Immature natural killer cell (primary cell): ENCODE results near the gene IZUMO2. TPM values are rescaled to one million over a fixed set of nuclear protein-coding genes. Genes with fewer than 3 reads are reported as not detected.
A peak's percentile ranks its signal among the peaks of the same experiment; 100 is the strongest.
"Not testable (repeated sequence)": the region's sequence is repeated elsewhere in the genome, so short reads cannot be mapped to it uniquely, and the experiment has no call there.

Experiments used
- DNase-seq, 3 donors: peaks; one replicate each; pipeline ENCODE4 v3.0.0; 2022; ENCODE audit warnings: mixed read lengths in 1 of 3
- H3K27ac Mint-ChIP-seq, 6 donors: one replicate each; pipeline ENCODE4 v1.8.0; 2020; ENCODE audit warnings: mixed read lengths in 6 of 6, mild to moderate bottlenecking in 5 of 6, inconsistent platforms in 4 of 6, moderate library complexity in 3 of 6
- H3K27me3 Mint-ChIP-seq, 3 donors: one replicate each; pipeline ENCODE4 v1.8.0; 2020 to 2021; ENCODE audit warnings: low read depth in 3 of 3, mild to moderate bottlenecking in 3 of 3, mixed read lengths in 3 of 3, moderate library complexity in 3 of 3, inconsistent platforms in 1 of 3
- H3K36me3 Mint-ChIP-seq, 3 donors: one replicate each; pipeline ENCODE4 v1.8.0; 2020; ENCODE audit warnings: mixed read lengths in 3 of 3, inconsistent platforms in 2 of 3, mild to moderate bottlenecking in 2 of 3
- H3K4me1 Mint-ChIP-seq, 2 donors: one replicate each; pipeline ENCODE4 v1.8.0; 2020; ENCODE audit warnings: inconsistent platforms in 2 of 2, mild to moderate bottlenecking in 2 of 2, mixed read lengths in 2 of 2, moderate library complexity in 1 of 2
- H3K4me3 Mint-ChIP-seq, 5 donors: one replicate each; pipeline ENCODE4 v1.8.0; 2020; ENCODE audit warnings: mild to moderate bottlenecking in 5 of 5, mixed read lengths in 5 of 5, inconsistent platforms in 3 of 5, moderate library complexity in 3 of 5
- H3K9me3 Mint-ChIP-seq, 6 donors: one replicate each; pipeline ENCODE4 v1.8.0; 2020; ENCODE audit warnings: mild to moderate bottlenecking in 6 of 6, mixed read lengths in 6 of 6, inconsistent platforms in 4 of 6, moderate library complexity in 3 of 6
- polyA plus RNA-seq, 3 donors: library from polyadenylated mRNA; unstranded; fragments of 300-500 nt; fragmentation: Illumina TruSeq; gene quantifications; one replicate each; pipeline ENCODE4 v1.2.3, GENCODE V29; 2021

Gene IZUMO2
- polyA plus RNA-seq, 3 donors from 2014 or later, result not detected

DNA sequence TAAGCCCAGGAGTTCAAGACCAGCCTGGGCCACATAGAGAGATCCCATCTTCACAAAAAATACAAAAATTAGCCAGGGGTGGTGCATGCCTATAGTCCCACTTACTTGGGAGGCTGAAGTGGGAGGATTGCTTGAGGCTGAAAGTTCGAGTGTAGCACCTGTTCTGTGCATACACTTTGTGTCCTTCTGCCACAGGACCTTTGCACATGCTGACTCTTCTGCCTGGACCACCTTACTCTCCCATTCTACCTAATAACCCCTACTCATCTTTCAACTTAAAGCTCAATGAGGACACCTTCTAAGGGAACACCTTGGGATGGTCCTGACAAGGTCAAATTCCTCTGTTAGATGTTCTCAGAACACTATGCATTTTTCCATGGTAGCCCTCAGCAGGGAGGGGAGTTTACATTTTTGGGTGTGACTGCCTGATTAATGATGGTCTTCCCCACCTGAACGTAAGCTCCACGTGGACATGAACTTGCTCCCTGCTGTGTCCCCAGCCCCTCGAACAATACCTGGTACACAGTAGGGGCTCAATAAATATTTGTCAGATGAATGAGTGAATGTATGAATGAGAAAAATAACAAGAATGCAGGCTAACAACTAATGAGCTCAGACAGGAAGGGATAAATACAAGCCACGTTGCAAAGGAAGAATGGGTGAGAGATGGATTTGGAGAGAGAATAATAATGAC lies 11.2 kb upstream of the IZUMO2 start:
- Mint-ChIP-seq H3K9me3 (peaks cover 0 to 2% (median 0%) of the 10 kb centered on the region in 6 donors), H3K27ac (no peak overlapping the region), H3K27me3 (peaks cover 2 to 10% (median 3%) of the 10 kb centered on the region in 3 donors), H3K4me3 (no peak overlapping the region), H3K4me1 (no peaks in the 10 kb centered on the region), H3K36me3 (peaks cover 0 to 3% (median 0%) of the 10 kb centered on the region in 3 donors)
- no peak for DNase-seq

DNA sequence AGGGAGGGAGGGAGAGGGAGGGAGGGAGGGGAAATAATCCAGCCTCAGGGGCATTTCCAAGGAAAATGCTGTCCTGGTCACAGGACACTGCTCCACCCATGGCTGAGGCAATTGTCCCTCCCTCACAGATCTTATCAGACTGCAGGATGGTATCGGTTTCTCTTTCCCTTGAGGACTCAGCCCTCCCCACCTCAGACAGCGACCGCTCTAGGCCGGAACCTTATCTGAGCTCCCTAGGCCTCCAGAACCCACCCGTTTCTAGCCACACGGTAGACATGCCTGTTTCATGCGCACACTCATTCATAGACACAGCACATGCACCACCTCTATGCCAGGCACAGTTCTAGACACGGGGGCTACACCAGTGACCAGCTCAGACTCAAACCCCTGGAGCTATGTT lies 10.0 kb upstream of the IZUMO2 start:
- Mint-ChIP-seq H3K4me3 (no peak overlapping the region), H3K4me1 (no peaks in the 10 kb centered on the region), H3K9me3 (peaks cover 0 to 2% (median 0%) of the 10 kb centered on the region in 6 donors), H3K27ac (no peak overlapping the region), H3K27me3 (peaks cover 2 to 11% (median 3%) of the 10 kb centered on the region in 3 donors), H3K36me3 (no peaks in the 10 kb centered on the region)
- no peak for DNase-seq

DNA sequence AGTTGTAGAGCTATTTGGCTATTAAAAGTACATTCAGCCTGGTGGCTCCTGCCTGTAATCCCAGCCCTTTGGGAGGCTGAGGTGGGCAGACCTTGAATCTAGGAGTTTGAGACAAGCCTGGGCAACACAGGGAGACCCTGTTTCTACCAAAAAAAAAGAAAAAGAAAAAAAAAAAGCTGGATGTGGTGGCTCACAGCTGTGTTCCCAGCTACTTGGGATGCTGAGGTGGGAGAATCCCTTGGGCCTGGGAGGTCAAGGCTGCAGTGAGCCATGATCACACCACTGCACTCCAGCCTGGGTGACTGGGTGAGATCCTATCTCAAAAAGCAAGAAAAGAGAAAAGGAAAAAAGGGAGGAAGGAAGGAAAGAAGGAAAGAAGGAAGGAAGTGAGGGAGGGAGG lies 9.6 kb upstream of the IZUMO2 start:
- H3K27me3 Mint-ChIP-seq, result peaks cover 2 to 11% (median 3%) of the 10 kb centered on the region in 3 donors
- no peaks in the 10 kb centered on the region for H3K36me3 Mint-ChIP-seq
- no peak overlapping the region for H3K4me3 Mint-ChIP-seq
- peaks cover 0 to 2% (median 0%) of the 10 kb centered on the region in 6 donors for H3K9me3 Mint-ChIP-seq
- no peak overlapping the region for H3K27ac Mint-ChIP-seq
- DNase-seq, result no peak
- no peaks in the 10 kb centered on the region for H3K4me1 Mint-ChIP-seq

DNA sequence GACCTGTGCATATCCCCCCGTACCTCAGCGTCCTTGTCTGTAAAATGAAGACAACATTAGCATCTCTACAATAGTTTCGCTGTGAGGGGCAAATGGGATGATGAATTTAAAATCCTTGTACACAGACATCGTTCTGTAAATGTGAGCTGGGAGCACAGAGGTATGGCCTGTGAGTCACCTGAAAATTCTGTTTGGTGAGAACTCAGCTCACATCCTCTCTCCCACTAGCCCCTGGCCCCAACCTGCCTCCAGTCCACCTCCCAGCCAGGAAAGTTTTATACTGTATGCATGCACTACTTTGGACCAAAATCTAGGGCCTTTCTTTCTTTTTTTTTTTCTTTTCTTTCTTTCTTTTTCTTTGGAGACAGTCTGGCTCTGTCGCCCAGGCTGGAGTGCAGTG lies 8.7 kb upstream of the IZUMO2 start:
- no peak for DNase-seq
- peaks cover 2 to 11% (median 3%) of the 10 kb centered on the region in 3 donors for H3K27me3 Mint-ChIP-seq
- no peak overlapping the region for H3K4me3 Mint-ChIP-seq
- H3K27ac Mint-ChIP-seq, result no peak overlapping the region
- H3K4me1 Mint-ChIP-seq, result no peaks in the 10 kb centered on the region
- no peaks in the 10 kb centered on the region for H3K36me3 Mint-ChIP-seq
- peaks cover 0 to 2% (median 0%) of the 10 kb centered on the region in 6 donors for H3K9me3 Mint-ChIP-seq

DNA sequence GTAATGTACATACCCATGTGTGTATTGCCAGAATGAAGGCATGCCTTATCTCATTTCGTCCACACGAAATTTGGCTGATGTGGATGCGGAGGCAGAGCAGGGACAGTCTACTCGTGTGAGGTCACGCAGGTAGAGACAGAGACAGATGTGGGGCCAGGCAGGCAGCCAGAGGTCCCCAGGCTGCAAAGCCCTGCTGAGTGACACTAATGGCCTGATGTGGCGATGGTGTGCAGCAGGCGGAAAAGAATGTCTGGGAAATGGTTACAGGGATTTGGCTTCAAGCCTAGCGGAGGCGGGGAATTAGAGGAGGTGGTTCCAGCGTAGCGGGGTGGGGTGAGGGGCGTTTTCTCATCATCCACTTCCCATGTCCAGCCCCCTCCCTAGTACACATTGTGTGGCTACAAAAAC lies 4.2 kb upstream of the IZUMO2 start:
- H3K4me3 Mint-ChIP-seq, result no peak overlapping the region
- no peak for DNase-seq
- no peaks in the 10 kb centered on the region for H3K4me1 Mint-ChIP-seq
- H3K9me3 Mint-ChIP-seq, result no peaks in the 10 kb centered on the region
- H3K27me3 Mint-ChIP-seq, result peaks cover 0 to 10% (median 2%) of the 10 kb centered on the region in 3 donors
- H3K36me3 Mint-ChIP-seq, result no peaks in the 10 kb centered on the region
- no peak overlapping the region for H3K27ac Mint-ChIP-seq

DNA sequence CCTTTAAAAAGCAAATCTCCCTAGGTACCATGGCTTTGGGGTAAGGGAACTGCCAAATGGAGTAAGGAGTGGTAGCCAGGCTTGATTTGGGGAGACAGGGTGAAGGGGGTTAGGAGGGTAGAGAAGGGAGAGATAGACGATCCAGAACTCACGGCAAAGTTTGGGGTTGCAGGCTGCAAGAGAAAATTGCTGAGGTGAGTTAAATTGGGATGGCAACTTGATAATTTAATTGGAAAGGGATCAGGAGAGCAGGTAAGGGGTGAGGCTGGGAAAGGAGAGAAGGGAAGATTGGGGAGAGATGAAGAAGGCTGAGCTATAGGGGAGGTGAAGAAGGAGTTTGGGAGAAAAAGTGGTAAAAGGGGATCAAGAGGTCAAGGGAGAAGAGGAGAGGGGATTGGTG lies 4.0 kb downstream of the IZUMO2 start:
- H3K36me3 Mint-ChIP-seq, result peaks cover 0 to 3% (median 0%) of the 10 kb centered on the region in 3 donors
- H3K9me3 Mint-ChIP-seq, result peaks cover 0 to 8% (median under 1%) of the 10 kb centered on the region in 6 donors
- H3K27ac Mint-ChIP-seq, result no peak overlapping the region
- peaks cover 0 to 3% (median 1%) of the 10 kb centered on the region in 3 donors for H3K27me3 Mint-ChIP-seq
- no peaks in the 10 kb centered on the region for H3K4me1 Mint-ChIP-seq
- DNase-seq, result no peak
- no peak overlapping the region for H3K4me3 Mint-ChIP-seq

DNA sequence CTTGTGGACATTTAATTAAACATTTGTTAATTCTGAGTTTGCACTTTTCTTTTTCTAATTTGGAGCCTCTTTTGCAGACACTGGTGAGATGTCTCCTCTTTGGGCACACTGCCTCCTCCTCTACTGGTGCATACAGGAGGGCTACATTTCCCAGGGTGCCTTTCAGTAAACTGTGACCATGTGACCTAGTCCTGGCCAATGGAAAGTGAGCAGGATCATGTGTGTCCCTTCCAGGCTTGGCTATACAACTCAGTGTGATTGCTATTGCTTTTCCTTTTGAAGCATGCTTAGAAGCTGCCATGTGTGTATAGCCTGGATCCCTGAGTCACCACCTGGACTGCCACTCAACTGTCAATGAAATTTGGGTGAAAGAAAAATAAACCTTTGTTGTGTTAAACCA lies 4.5 kb downstream of the IZUMO2 start:
- Mint-ChIP-seq H3K9me3 (peaks cover 0 to 8% (median under 1%) of the 10 kb centered on the region in 6 donors), H3K27ac (no peak overlapping the region), H3K27me3 (peaks cover 1 to 3% (median 3%) of the 10 kb centered on the region in 3 donors), H3K4me3 (no peak overlapping the region), H3K4me1 (no peaks in the 10 kb centered on the region), H3K36me3 (peaks cover 0 to 3% (median 0%) of the 10 kb centered on the region in 3 donors)
- DNase-seq, result no peak

DNA sequence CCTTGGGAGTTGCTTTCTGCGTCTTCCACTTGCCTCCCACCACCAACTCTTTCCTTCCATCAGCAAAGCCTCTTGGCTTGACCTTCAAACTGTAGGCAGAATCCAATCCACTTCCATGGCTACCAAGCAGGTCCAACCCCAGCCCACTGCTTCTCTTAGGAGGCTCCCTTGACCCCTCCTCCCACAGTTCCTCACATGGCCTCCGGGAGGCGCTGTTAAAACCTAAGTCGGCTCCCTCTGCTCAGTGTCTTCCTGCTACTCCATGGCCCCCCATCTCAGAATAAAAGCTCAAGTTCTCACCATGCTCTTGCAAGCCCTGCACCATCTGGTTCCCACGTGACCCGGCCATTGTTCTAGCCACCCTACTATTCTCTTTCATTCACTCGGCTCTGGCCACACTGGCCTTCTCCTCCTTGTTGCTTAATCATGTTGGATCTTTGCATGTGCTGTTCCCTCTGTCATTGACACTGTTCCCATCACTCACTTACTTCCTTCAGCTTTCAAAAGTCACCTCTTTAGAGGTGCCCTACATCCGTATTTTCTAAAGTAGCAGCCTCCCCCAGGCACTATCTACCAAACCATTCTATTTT lies 7.5 kb downstream of the IZUMO2 start:
- no peaks in the 10 kb centered on the region for H3K4me1 Mint-ChIP-seq
- no peak overlapping the region for H3K27ac Mint-ChIP-seq
- DNase-seq, result no peak
- H3K9me3 Mint-ChIP-seq, result peaks cover 0 to 8% (median under 1%) of the 10 kb centered on the region in 6 donors
- H3K27me3 Mint-ChIP-seq, result peaks cover 3 to 5% (median 3%) of the 10 kb centered on the region in 3 donors
- H3K36me3 Mint-ChIP-seq, result peaks cover 0 to 3% (median 0%) of the 10 kb centered on the region in 3 donors
- H3K4me3 Mint-ChIP-seq, result no peak overlapping the region

DNA sequence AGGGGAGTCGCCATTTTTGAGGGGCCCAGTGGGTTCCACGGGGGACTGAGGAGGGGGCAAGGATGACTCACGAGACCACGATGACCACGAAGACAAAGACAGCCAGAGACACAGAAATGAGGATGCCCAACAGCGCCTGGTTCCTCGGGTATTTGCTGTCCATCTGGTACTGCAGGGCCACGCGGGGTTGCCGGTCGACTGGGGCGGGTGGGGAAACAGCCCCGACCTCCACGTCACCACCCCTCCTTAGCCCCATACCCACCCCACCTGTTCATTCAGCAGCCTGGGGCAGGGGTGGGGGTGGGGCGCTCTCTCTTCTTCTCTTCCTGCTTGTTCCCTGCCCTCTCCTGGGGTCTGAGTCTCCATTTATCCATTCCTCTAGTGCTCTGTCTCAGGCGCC lies 8.6 kb downstream of the IZUMO2 start:
- no peak overlapping the region for H3K27ac Mint-ChIP-seq

DNA sequence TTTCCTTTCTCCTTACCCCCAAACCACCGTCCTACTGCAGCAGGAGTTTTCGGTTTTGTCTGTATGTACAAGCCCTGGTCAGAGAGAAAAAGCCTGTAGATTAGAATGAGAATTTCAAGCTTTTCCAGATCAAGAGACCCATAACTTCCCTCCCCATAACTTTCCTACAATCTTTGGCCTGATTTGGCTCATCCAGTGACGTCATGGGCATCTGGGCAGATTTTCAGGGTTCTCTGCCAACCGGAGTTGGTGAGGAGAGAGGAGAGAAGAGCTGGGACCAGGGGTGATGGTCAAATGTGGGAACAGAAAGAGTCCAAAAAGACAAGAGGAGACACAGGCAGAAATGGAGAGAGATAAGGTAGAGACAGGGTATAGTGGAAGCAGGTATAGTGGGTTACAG lies 10.5 kb downstream of the IZUMO2 start:
- Mint-ChIP-seq H3K4me3 (peak overlapping the region in 1 of 5 donors; percentile 26), H3K27ac (no peak overlapping the region), H3K36me3 (peaks cover 0 to 3% (median 0%) of the 10 kb centered on the region in 3 donors), H3K27me3 (peaks cover 3 to 19% (median 7%) of the 10 kb centered on the region in 3 donors), H3K9me3 (peaks cover 0 to 10% (median 3%) of the 10 kb centered on the region in 6 donors), H3K4me1 (peaks cover 9 to 10% of the 10 kb centered on the region in 2 donors)
- DNase-seq, result no peak

More for the DNA sequence above, 8.6 kb downstream of the IZUMO2 start:
- Mint-ChIP-seq H3K9me3 (peaks cover 0 to 8% (median under 1%) of the 10 kb centered on the region in 6 donors), H3K4me3 (no peak overlapping the region), H3K36me3 (peaks cover 0 to 3% (median 0%) of the 10 kb centered on the region in 3 donors), H3K27me3 (peaks cover 3 to 10% (median 3%) of the 10 kb centered on the region in 3 donors), H3K4me1 (no peaks in the 10 kb centered on the region)
- no peak for DNase-seq

DNA sequence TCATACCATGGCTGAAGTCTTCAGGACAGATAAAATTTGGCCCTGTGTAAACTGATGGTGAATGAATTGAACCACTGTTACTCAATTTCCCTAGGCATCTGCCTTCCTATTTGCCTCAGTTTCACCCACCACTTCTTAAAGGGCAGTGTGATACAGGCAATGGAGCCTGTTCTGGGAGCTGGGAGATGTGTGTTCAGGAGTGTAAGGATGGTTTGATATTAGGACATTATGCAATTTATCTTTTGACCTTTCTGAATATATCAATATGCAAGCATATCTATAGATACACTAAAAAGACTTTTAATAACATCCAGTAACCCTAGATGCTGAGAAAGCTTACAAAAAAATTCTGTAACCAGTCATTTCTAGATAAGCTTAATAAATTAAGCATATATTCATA lies 14.6 kb downstream of the IZUMO2 start:
- Mint-ChIP-seq H3K27ac (no peak overlapping the region), H3K9me3 (peaks cover 0 to 10% (median 4%) of the 10 kb centered on the region in 6 donors), H3K27me3 (peaks cover 0 to 25% (median 5%) of the 10 kb centered on the region in 3 donors), H3K36me3 (no peaks in the 10 kb centered on the region), H3K4me1 (peaks cover 13 to 15% of the 10 kb centered on the region in 2 donors), H3K4me3 (peak overlapping the region; percentile 76 to 81 (median 78))
- DNase-seq, result no peak

DNA sequence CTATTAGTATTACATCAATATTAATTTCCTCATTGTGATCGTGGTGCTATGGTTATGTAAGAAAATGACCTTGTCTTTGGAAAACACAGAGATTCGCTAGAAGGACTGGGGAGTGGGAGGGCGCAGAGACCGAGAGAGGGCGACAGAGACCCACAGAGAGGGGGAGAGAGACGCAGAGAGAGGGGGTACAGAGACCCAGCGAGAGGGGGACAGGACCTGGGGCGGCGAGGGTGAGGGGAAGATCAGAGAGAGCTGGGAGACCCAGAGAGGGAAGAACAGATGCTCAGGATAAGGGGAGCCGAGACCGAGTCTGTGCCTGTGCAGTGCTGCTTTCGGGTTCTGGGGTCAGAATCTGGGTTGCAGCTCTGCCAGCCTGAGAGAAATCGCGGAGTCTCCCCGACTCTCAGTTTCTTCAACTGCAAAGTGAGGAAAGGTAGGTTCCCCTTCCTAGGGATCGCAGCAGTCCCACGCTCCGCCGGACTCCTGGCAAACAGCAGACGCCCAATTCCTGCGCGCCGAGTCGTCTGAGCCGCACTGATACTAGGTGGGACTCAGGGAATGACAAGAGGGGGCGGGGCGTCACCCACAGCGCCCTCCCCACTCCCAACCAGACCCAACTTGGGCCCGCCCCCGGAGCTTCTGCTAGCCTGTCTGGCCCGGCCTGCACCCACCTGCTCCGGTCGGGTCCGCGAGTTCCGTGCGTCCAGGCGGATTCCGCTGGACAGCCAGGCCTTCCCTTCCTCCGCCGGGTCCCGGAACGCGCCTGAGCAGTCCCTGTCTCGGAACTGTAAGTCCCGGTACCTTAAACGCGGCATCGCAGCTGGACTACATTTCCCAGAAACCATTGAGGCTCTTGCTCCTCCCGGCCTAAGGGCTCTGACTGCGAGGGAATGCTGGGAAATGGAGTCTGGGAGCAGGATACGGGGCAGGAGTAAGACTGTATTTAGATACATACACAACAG lies 15.3 kb downstream of the IZUMO2 start:
- peak overlapping the region in 3 of 6 donors; percentile 35 to 62 (median 43) for H3K27ac Mint-ChIP-seq
- H3K9me3 Mint-ChIP-seq, result peaks cover 0 to 10% (median 4%) of the 10 kb centered on the region in 6 donors
- H3K27me3 Mint-ChIP-seq, result peaks cover 0 to 28% (median 4%) of the 10 kb centered on the region in 3 donors
- peak overlapping the region; percentile 76 to 81 (median 78) for H3K4me3 Mint-ChIP-seq
- peak; percentile 49 to 55 (median 51) for DNase-seq
- H3K4me1 Mint-ChIP-seq, result peaks cover 13 to 15% of the 10 kb centered on the region in 2 donors
- H3K36me3 Mint-ChIP-seq, result no peaks in the 10 kb centered on the region

DNA sequence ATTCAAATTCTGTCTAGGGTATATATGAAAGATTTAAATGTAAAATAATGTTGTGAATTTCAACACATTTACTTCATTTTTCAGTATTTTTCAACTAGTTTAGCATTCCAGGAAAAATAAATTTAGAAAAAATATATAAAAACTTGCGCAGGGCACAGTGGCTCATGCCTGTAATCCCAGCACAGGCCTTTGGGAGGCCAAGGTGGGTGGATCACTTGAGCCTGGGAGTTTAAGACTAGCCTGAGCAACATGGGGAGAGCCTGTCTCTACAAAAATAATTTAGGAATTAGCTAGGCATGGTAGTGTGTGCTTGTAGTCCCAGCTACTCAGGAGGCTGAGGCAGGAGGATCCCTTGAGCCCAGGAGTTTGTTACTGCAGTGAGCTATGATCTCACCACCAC lies 21.2 kb downstream of the IZUMO2 start:
- H3K4me1 Mint-ChIP-seq, H3K36me3 Mint-ChIP-seq, H3K4me3 Mint-ChIP-seq, DNase-seq, H3K27me3 Mint-ChIP-seq, H3K27ac Mint-ChIP-seq, H3K9me3 Mint-ChIP-seq: not testable (repeated sequence)
